Loucy (cell line): ENCODE results near the gene SELENOO.

Source experiments
- H2AFZ ChIP-seq: fragments of 200-600 bp; sonication (generic); 2 replicates; pipeline ENCODE4 v1.6.0; 2016; ENCODE audit warnings: antibody characterized with exemption, mild to moderate bottlenecking, low read length, moderate library complexity
- H3F3A ChIP-seq: fragments of 200-600 bp; 2 replicates; pipeline ENCODE4 v1.6.0; 2016; ENCODE audit warnings: antibody characterized with exemption, low read depth, mild to moderate bottlenecking
- H3K27me3 ChIP-seq: fragments of 200-600 bp; sonication (generic); 2 replicates; pipeline ENCODE4 v1.6.1; 2014; ENCODE audit warnings: low read length, mild to moderate bottlenecking; ENCODE audit not compliant: insufficient read depth, poor library complexity, severe bottlenecking
- H3K36me3 ChIP-seq: fragments of 200-600 bp; sonication (generic); 2 replicates; pipeline ENCODE4 v1.6.1; 2016; ENCODE audit warnings: low read length; ENCODE audit not compliant: insufficient read depth
- H3K4me1 ChIP-seq: fragments of 200-600 bp; sonication (generic); 2 replicates; pipeline ENCODE4 v1.5.1; 2014; ENCODE audit warnings: low read length, mild to moderate bottlenecking; ENCODE audit not compliant: insufficient read depth, poor library complexity, severe bottlenecking
- H3K4me2 ChIP-seq: fragments of 200-600 bp; sonication (generic); 2 replicates; pipeline ENCODE4 v1.6.0; 2014; ENCODE audit warnings: antibody characterized with exemption, low read length, low read depth, mild to moderate bottlenecking; ENCODE audit not compliant: poor library complexity, severe bottlenecking
- H3K4me3 ChIP-seq: fragments of 200-600 bp; sonication (generic); 2 replicates; pipeline ENCODE4 v1.5.1; 2014; ENCODE audit warnings: low read length, mild to moderate bottlenecking, mixed read lengths; ENCODE audit not compliant: poor library complexity, severe bottlenecking
- H3K79me2 ChIP-seq: fragments of 200-600 bp; sonication (generic); 2 replicates; pipeline ENCODE4 v1.6.1; 2014; ENCODE audit warnings: low read length; ENCODE audit not compliant: insufficient read depth
- H3K9ac ChIP-seq: fragments of 200-600 bp; sonication (generic); 2 replicates; pipeline ENCODE4 v1.6.0; 2014; ENCODE audit warnings: mild to moderate bottlenecking, low read depth, low read length, moderate library complexity; ENCODE audit not compliant: poor library complexity, severe bottlenecking
- H3K9me2 ChIP-seq: fragments of 200-600 bp; sonication (generic); replicated peaks from 2 replicates; pipeline ENCODE4 v1.6.1; 2016; ENCODE audit warnings: low read depth, low read length, mixed read lengths
- H3K9me3 ChIP-seq: fragments of 200-600 bp; sonication (generic); 2 replicates; pipeline ENCODE4 v1.6.1; 2014; ENCODE audit warnings: mild to moderate bottlenecking, antibody characterized with exemption, low read length, low read depth; ENCODE audit not compliant: insufficient read depth
- H4K20me1 ChIP-seq: fragments of 200-600 bp; sonication (generic); 2 replicates; pipeline ENCODE4 v1.6.0; 2014; ENCODE audit warnings: antibody characterized with exemption, low read length, mild to moderate bottlenecking; ENCODE audit not compliant: insufficient read depth, poor library complexity, severe bottlenecking
- EZH2phosphoT487 ChIP-seq: fragments of 200-600 bp; IDR thresholded peaks from 2 replicates; pipeline ENCODE4 v1.6.1; 2018; ENCODE audit warnings: antibody characterized with exemption, mild to moderate bottlenecking, moderate library complexity, borderline replicate concordance
- TF ChIP-seq, protein P1 (sequence below): fragments of 200-600 bp; sonication (generic); conservative IDR thresholded peaks from 2 replicates; pipeline ENCODE4 v1.5.1; 2014; ENCODE audit warnings: mild to moderate bottlenecking, antibody characterized with exemption, low read length

The SELENOO gene

DNA sequence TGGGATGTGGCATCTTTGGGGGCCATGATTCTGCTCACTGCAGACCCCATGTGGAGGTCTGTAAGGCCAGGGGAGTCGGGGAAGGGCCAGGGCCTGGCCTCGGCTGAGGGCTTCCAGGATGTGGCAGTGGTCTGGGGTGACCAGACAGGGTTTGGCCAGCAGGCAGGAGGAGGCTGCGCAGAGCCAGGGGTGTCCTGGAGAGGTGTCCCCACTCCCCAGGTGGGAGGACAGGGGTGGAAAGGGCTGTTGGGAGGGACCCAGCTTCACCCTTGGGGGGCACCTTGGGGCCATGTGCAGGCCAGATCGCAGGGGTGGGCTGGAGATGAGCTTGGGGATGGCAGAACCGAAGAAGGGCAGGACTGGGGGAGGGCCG is 26.8 kb upstream of the SELENOO start:
- Histone ChIP-seq H2AFZ (no peak overlapping the region), H3F3A (no peaks in the 10 kb centered on the region), H3K4me1 (no peaks in the 10 kb centered on the region), H3K9me3 (no peaks in the 10 kb centered on the region), H3K79me2 (no peaks in the 10 kb centered on the region), H4K20me1 (no peaks in the 10 kb centered on the region), H3K4me2 (no peak overlapping the region), H3K9ac (no peak overlapping the region), H3K4me3 (no peak overlapping the region), H3K36me3 (no peaks in the 10 kb centered on the region), H3K9me2 (no peaks in the 10 kb centered on the region), H3K27me3 (no peaks in the 10 kb centered on the region)
- no peak for TF ChIP-seq EZH2phosphoT487
- TF ChIP-seq, protein P1, sequence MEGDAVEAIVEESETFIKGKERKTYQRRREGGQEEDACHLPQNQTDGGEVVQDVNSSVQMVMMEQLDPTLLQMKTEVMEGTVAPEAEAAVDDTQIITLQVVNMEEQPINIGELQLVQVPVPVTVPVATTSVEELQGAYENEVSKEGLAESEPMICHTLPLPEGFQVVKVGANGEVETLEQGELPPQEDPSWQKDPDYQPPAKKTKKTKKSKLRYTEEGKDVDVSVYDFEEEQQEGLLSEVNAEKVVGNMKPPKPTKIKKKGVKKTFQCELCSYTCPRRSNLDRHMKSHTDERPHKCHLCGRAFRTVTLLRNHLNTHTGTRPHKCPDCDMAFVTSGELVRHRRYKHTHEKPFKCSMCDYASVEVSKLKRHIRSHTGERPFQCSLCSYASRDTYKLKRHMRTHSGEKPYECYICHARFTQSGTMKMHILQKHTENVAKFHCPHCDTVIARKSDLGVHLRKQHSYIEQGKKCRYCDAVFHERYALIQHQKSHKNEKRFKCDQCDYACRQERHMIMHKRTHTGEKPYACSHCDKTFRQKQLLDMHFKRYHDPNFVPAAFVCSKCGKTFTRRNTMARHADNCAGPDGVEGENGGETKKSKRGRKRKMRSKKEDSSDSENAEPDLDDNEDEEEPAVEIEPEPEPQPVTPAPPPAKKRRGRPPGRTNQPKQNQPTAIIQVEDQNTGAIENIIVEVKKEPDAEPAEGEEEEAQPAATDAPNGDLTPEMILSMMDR = no peak

DNA sequence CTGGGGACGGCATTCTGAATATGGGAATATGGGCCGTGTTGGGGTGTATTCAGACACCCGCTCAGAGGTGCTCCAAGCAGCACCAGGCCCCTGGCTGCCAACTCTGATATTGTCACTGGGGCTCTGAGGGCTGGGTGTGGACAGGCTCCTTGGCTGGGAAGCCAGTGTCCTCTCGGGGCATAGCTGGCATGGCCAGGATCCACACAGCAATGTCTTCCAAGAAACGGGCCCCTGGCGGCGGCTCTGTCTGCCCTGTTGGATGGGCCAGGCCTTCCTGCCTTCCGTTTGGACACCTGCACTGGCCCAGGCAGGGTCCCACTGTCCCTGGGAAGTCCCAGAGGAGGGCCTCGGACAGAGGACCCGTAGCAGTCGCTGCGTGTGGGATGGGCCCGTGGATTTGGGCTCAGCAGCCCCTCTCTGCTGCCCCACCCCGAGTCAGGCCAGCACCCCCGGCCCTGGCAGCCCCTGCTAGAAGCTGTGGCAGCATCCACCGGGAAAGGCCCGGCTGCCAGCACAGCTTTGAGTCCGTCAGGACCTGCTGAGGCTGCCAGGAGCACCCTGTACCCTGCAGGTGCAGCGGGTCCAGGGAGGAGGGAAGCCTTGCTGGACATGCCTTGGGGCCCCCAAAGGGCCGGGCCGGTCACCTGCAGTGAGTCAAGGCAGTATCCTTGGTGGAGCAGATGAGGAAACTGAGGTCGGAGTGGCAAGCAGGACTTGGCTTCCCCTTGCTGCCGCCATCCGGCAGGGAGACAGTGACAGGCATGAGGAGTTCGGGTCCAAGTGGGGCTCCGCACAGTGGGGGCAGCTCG is 26.2 kb upstream of the SELENOO start:
- TF ChIP-seq EZH2phosphoT487 = no peak
- TF ChIP-seq, protein P1 = no peak
- Histone ChIP-seq H4K20me1 (no peaks in the 10 kb centered on the region), H3K4me2 (no peak overlapping the region), H3K9ac (no peak overlapping the region), H3F3A (no peaks in the 10 kb centered on the region), H3K9me3 (no peaks in the 10 kb centered on the region), H2AFZ (no peak overlapping the region), H3K4me1 (peaks cover 1% of the 10 kb centered on the region), H3K36me3 (no peaks in the 10 kb centered on the region), H3K9me2 (no peaks in the 10 kb centered on the region), H3K79me2 (no peaks in the 10 kb centered on the region), H3K4me3 (no peak overlapping the region), H3K27me3 (no peaks in the 10 kb centered on the region)

DNA sequence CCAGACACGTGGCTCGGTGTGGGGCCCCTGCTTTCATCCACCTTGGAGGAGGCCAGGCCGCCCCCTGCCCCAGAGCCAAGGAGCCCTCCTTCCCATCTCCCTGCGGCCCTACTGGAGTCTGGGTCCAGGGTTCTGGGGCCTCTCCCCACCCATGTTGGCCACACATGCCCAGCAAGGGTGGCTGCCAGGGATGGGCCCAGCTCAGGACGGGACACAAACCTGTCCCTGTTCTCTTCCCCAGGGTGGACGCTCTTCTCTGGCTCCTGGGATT is 25.7 kb upstream of the SELENOO start:
- H3K4me1 ChIP-seq = peaks cover 4% of the 10 kb centered on the region
- no peak overlapping the region for H3K4me3 ChIP-seq
- TF ChIP-seq, protein P1 = no peak
- TF ChIP-seq EZH2phosphoT487 = no peak
- no peaks in the 10 kb centered on the region for H3K27me3 ChIP-seq
- no peaks in the 10 kb centered on the region for H3F3A ChIP-seq
- H3K9me2 ChIP-seq = no peaks in the 10 kb centered on the region
- no peaks in the 10 kb centered on the region for H3K9me3 ChIP-seq
- no peaks in the 10 kb centered on the region for H3K36me3 ChIP-seq
- H2AFZ ChIP-seq = no peak overlapping the region
- no peaks in the 10 kb centered on the region for H3K79me2 ChIP-seq
- H4K20me1 ChIP-seq = no peaks in the 10 kb centered on the region
- no peak overlapping the region for H3K4me2 ChIP-seq
- no peak overlapping the region for H3K9ac ChIP-seq
